Cortex of kidney (tissue), 1 donor: ENCODE measurements around the gene CDH4.

Experiments
- DNase-seq: peaks from one replicate; lab custom pipeline; 2025; lab: John Stamatoyannopoulos, UW

Gene CDH4

GRCh38 chr20:61807471-61808160 lies 555.6 kb downstream of the CDH4 start:
- no peak for DNase-seq

GRCh38 chr20:61808447-61808846 lies 556.4 kb downstream of the CDH4 start:
- DNase-seq: no peak

GRCh38 chr20:61809006-61809770 lies 557.1 kb downstream of the CDH4 start:
- no peak for DNase-seq

GRCh38 chr20:61810066-61810737 lies 558.1 kb downstream of the CDH4 start:
- DNase-seq: no peak

- DNase-seq: no peak
Measured at GRCh38 chr20:61810738-61811135, 558.7 kb downstream of the CDH4 start.

GRCh38 chr20:61811166-61811565 lies 559.1 kb downstream of the CDH4 start:
- DNase-seq: no peak

- DNase-seq: no peak
Measured at GRCh38 chr20:61812121-61812844, 560.2 kb downstream of the CDH4 start.

GRCh38 chr20:61812845-61813485 lies 560.9 kb downstream of the CDH4 start:
- no peak for DNase-seq

GRCh38 chr20:61813791-61814190 lies 561.7 kb downstream of the CDH4 start:
- no peak for DNase-seq

- DNase-seq: no peak
Measured at GRCh38 chr20:61814244-61814643, 562.2 kb downstream of the CDH4 start.

- DNase-seq: no peak
Measured at GRCh38 chr20:61814726-61815125, 562.7 kb downstream of the CDH4 start.

- DNase-seq: no peak
Measured at GRCh38 chr20:61815176-61815575, 563.1 kb downstream of the CDH4 start.

- DNase-seq: no peak
Measured at GRCh38 chr20:61815678-61816077, 563.6 kb downstream of the CDH4 start.

GRCh38 chr20:61816606-61817460 lies 564.8 kb downstream of the CDH4 start:
- DNase-seq: no peak

GRCh38 chr20:61817575-61817974 lies 565.5 kb downstream of the CDH4 start:
- no peak for DNase-seq

- no peak for DNase-seq
Measured at GRCh38 chr20:61818746-61819573, 566.9 kb downstream of the CDH4 start.

GRCh38 chr20:61819574-61819846 lies 567.4 kb downstream of the CDH4 start:
- DNase-seq: no peak

- DNase-seq: no peak
Measured at GRCh38 chr20:61819921-61820825, 568.1 kb downstream of the CDH4 start.

GRCh38 chr20:61821735-61822134 lies 569.7 kb downstream of the CDH4 start:
- DNase-seq: no peak
